GM12878 (cell line): ENCODE data around the gene LARP4.

ENCODE experiments used
- JUNB ChIP-seq: IDR thresholded peaks from 2 replicates; pipeline ENCODE4 v1.6.1; 2016; ENCODE audit warnings: antibody characterized with exemption, mild to moderate bottlenecking
- MEF2A ChIP-seq: IDR thresholded peaks from 2 replicates; pipeline ENCODE4 v1.6.1; 2011; ENCODE audit warnings: low read depth, mild to moderate bottlenecking, low read length, moderate library complexity; ENCODE audit not compliant: insufficient read depth
- USF2 ChIP-seq: IDR thresholded peaks from 2 replicates; pipeline ENCODE4 v1.6.1; 2011; ENCODE audit warnings: low read depth, low read length, improper control_type of control experiment, borderline replicate concordance
- TF ChIP-seq, protein P1 (sequence below): fragments of 450-650 bp; IDR thresholded peaks from 2 replicates; pipeline ENCODE4 v1.6.1; 2014; ENCODE audit warnings: mild to moderate bottlenecking
- TF ChIP-seq, protein P2 (sequence below), 3 experiments: IDR thresholded peaks in 2 of 3; conservative IDR thresholded peaks in 1 of 3; 2 replicates each; pipeline ENCODE4 v1.5.1; 2011; ENCODE audit warnings: low read depth in 3 of 3, low read length in 3 of 3, mild to moderate bottlenecking in 3 of 3, control low read depth in 2 of 3, moderate library complexity in 2 of 3, inconsistent platforms in 1 of 3, mixed read lengths in 1 of 3; ENCODE audit not compliant: control insufficient read depth in 2 of 3, insufficient read depth in 1 of 3; ENCODE audit errors: extremely low read depth in 1 of 3
- TF ChIP-seq, protein P3 (sequence below): fragments of 450-650 bp; IDR thresholded peaks from 2 replicates; pipeline ENCODE4 v1.6.1; 2016; ENCODE audit warnings: mild to moderate bottlenecking, moderate library complexity, borderline replicate concordance

DNA sequence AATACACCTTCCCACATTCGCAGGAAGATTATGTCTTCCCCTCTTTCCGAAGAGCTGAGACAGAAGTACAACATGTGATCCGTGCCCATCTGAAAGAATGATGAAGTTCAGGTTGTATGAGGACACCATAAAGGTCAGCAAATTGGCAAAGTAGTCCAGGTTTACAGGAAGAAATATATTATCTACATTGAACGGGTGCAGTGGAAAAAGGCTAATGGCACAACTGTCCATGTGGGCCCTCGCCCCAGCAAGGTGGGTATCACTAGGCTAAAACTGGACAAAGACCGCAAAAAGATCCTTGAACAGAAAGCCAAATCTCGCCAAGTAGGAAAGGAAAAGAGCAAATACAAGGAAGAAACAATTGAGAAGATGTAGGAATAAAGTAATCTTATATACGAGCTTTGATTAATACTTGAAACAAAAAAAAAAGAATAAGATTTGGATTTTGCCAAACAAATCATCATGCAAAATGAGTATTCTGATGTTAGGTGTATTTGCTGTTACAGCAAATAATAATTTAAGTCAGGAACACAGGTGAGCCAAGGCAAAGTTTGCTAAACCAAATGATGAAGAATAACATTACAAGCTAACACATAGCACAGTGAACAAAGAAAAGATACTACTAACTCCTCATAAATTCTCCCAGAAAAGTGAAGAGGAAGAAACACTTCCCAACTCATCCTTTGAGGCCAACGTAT lies 34.8 kb upstream of the LARP4 start:
- no peak for TF ChIP-seq MEF2A
- TF ChIP-seq, protein P1, sequence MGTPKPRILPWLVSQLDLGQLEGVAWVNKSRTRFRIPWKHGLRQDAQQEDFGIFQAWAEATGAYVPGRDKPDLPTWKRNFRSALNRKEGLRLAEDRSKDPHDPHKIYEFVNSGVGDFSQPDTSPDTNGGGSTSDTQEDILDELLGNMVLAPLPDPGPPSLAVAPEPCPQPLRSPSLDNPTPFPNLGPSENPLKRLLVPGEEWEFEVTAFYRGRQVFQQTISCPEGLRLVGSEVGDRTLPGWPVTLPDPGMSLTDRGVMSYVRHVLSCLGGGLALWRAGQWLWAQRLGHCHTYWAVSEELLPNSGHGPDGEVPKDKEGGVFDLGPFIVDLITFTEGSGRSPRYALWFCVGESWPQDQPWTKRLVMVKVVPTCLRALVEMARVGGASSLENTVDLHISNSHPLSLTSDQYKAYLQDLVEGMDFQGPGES: no peak
- no peak for TF ChIP-seq JUNB
- TF ChIP-seq, protein P2, sequence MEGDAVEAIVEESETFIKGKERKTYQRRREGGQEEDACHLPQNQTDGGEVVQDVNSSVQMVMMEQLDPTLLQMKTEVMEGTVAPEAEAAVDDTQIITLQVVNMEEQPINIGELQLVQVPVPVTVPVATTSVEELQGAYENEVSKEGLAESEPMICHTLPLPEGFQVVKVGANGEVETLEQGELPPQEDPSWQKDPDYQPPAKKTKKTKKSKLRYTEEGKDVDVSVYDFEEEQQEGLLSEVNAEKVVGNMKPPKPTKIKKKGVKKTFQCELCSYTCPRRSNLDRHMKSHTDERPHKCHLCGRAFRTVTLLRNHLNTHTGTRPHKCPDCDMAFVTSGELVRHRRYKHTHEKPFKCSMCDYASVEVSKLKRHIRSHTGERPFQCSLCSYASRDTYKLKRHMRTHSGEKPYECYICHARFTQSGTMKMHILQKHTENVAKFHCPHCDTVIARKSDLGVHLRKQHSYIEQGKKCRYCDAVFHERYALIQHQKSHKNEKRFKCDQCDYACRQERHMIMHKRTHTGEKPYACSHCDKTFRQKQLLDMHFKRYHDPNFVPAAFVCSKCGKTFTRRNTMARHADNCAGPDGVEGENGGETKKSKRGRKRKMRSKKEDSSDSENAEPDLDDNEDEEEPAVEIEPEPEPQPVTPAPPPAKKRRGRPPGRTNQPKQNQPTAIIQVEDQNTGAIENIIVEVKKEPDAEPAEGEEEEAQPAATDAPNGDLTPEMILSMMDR (IDR thresholded peaks at IDR 0.05 in 2 of 3, conservative IDR thresholded peaks at IDR 0.05 in 1 of 3; ENCODE audit: control insufficient read depth in 2 of 3, extremely low read depth in 1 of 3, insufficient read depth in 1 of 3, low read depth in 3 of 3, low read length in 3 of 3): no peak
- no peak for TF ChIP-seq USF2
- TF ChIP-seq, protein P3, sequence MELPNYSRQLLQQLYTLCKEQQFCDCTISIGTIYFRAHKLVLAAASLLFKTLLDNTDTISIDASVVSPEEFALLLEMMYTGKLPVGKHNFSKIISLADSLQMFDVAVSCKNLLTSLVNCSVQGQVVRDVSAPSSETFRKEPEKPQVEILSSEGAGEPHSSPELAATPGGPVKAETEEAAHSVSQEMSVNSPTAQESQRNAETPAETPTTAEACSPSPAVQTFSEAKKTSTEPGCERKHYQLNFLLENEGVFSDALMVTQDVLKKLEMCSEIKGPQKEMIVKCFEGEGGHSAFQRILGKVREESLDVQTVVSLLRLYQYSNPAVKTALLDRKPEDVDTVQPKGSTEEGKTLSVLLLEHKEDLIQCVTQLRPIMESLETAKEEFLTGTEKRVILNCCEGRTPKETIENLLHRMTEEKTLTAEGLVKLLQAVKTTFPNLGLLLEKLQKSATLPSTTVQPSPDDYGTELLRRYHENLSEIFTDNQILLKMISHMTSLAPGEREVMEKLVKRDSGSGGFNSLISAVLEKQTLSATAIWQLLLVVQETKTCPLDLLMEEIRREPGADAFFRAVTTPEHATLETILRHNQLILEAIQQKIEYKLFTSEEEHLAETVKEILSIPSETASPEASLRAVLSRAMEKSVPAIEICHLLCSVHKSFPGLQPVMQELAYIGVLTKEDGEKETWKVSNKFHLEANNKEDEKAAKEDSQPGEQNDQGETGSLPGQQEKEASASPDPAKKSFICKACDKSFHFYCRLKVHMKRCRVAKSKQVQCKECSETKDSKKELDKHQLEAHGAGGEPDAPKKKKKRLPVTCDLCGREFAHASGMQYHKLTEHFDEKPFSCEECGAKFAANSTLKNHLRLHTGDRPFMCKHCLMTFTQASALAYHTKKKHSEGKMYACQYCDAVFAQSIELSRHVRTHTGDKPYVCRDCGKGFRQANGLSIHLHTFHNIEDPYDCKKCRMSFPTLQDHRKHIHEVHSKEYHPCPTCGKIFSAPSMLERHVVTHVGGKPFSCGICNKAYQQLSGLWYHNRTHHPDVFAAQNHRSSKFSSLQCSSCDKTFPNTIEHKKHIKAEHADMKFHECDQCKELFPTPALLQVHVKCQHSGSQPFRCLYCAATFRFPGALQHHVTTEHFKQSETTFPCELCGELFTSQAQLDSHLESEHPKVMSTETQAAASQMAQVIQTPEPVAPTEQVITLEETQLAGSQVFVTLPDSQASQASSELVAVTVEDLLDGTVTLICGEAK: no peak
